IPS-11a (cell line): Measurements from ENCODE around the gene CREB5.

ENCODE experiments used
- H3K4me3 ChIP-seq: one replicate; pipeline ENCODE4 v1.5.1; 2013; ENCODE audit warnings: low read depth, low read length, control low read depth

The CREB5 gene

DNA sequence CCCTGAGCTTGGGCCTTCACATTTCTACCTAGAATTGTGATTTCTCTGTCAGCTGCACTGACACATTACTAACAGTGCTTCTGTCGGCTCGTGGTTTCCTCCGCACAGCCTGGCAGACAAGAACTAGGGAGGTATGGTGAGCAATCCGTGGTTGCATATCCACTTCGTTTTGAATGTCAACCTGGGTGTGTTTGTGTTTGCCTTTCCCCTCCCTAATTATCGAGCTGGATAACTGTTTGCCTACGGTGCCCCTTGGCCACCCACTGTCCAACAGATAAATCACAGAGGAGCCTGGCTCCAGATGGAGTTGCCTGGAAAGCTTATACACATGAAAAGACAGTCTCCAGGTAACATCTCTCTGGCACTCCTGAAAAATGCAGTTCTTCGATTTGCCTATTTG, 317.0 kb downstream of the CREB5 start:
- no peak overlapping the region for H3K4me3 ChIP-seq

DNA sequence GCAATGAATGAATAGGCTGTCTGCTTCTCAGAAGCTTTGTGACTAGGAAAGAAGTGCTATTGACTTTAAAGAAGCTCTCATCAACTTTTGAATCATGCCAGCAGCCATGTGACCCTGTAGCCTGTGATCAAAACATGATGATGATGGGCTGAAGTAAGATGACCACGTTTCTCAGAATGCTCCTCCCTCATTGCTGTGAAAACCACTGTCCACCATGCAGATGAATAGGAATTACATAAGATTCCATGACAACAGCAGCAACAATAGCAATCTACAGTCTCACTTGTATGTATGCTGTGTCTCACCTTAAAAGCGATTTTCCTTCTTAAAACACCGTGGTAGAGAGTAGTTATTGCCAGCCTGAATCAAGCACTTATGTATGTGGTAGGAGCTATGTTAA, 317.4 kb downstream of the CREB5 start:
- H3K4me3 ChIP-seq: no peak overlapping the region

DNA sequence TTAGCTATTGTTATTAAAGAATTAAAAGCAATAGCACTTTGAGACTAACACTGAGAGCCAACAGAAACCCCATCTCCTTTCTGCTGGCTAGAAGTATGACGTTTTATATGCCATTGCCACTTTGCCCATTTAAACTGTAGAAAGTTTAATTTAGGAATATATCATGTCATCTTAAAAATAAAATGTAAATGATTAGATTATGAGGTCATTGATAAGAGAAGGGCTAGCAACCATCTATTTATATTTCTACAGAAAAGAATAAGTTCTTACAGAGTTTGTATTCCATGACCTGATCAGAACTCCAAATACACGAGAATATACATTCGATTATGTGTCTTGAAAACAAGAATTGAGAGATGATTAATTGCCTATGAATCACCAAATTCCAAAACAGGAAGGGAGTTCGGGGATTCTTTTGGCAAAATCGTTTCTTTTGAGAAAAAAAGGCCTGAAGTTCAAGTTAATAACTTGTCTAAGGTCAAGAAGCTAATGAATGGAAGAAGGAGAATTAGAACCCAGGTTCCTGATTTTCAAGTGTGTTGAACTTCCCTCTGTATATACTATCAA, 318.9 kb downstream of the CREB5 start:
- no peak overlapping the region for H3K4me3 ChIP-seq

DNA sequence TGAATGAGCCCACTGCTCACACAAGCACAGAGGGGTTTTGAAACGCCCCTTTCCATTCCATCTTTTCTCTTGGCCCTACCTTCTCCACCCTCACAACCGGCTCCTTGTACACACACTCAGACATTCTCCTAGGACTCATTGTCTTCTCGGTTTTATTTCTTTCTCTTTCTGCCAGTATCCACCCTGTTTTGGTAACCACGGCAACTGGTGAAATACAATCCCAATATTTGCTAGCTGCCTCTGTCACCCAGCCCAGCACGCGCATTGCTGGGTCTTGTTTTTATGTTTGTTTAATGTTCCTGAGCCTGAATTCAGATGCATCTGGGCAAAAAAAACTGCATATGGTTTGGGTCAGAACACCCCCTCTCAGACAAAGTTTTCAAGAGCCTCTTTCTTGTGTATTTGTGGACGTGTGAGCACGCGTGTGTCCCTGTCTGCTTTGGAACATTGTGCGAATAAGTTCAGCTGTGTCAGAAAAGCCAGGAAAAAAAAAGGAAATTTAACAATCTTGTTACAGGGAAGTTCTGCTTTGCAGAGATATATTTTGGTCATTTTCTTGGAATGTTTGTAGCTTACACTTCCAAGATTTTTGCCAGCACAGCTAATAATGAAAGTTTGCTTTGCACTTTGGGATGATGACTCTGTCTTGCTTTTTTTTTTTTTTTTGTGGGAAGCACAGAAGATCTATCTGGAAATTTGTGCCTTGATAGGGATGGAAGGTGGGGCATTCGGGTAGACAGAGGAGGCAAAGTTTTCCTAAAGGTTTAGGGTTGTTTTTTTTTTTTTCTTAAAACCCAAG, 320.0 kb downstream of the CREB5 start:
- H3K4me3 ChIP-seq: no peak overlapping the region

DNA sequence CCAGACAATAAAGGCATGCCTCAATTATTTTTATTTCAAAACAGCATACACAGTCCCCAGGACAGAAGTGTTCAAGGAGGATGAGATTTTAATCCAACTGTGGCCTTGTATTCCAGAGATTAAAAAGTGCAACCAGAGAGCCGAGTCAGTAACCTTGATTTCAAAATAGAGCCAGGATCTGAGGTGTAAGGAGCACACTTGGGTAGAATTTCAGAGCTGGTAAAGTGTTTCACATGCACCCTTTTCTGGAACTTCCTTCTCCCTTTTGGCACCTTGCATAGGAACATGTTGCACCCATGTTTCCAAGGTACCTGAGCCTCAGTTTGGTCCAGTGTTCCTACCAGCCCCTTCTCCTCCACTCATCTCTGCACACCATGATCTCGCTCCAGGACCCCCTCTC, 320.7 kb downstream of the CREB5 start:
- no peak overlapping the region for H3K4me3 ChIP-seq

DNA sequence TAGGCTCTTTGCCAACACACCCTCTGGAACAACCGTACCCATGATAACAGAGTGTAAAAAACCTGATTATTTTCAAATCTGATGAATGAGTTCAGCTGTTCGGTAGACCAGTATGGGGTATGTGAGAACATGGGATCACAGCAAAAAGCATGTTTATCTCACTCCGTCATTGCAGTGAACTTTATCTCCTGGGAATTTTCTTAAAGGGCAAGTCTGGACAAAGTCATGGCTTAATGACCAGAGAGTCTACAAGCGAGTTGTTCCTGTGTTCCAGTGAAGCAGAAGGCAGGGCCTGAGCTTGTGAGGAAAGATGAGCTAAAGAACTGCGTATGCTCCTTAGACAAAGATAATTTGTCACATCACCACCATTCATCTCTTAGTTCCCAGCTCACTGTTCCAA, 326.1 kb downstream of the CREB5 start:
- no peak overlapping the region for H3K4me3 ChIP-seq

DNA sequence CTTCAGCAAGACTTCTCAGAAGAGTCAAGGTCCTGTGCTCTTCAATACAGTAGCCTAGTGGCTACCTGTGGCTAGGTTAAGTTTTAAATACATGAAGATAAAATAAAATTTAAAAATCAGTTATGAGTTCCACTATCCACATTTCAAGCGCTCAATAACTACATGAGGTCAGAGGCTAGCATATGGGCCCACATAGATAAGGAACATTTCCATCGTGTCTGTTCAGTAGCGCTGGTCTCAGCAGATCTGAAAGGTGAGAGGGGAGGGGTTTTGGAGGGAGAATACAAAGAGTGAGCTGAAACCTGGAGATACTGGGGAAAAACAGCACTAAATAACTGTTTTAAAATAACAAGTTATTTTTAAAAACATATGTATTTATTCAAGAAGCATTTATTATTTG, 326.8 kb downstream of the CREB5 start:
- no peak overlapping the region for H3K4me3 ChIP-seq

DNA sequence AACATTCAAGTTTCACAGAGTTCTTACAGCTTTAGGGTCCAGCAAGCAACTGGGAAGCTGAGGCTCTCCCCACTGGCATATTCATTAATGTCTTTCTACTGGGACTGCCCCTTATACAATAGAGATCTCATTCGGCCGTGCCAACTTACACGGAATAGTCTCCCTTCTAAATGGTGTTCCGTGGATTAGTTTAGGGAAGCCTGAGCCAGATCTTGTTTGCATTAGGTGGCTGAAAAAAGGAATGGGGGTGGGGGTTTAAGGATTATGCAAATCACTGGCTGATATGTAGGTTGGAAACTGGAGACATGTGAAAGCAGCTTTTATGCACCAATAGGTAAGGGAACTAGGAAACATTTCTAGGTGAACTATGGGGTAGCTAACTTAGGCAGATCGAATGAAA, 327.5 kb downstream of the CREB5 start:
- H3K4me3 ChIP-seq: no peak overlapping the region

DNA sequence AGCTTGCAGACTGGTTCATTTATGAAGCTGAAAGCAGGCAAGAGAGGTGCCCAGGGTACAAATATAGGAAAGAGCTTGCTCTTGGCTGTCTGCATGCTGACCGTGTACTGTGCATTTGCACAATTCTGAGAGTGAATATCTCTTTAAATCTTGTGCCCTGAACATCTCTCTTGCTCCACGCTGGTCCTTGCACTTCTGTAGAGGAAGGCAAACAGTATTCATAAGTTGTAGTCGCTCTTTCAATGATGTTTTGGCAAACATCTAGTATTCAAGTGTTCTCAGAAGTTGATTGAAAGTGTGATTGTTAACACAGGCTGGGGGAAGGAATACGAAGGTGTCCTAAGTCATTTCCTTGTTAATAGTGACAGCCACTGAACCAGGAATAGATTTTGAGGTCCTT, 332.6 kb downstream of the CREB5 start:
- H3K4me3 ChIP-seq: no peak overlapping the region

DNA sequence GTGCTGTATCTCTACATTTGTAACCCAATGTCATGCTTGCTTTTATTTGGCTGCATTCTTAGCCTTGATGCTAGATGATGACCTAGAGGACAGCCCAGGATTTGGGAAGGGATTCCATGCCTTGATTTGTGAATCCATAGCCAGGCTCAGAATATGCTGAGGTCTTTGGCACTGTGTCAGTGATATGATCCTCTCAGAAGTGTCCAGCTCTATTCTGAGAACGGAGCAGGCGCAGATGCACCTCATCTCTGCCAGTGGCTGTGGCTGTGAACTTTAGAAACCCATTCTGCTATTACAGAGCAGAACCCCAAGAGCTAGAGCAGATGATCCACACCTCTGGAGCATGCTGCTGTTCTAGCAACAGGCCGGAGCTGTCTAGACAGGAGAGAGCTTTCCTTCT, 333.0 kb downstream of the CREB5 start:
- no peak overlapping the region for H3K4me3 ChIP-seq

DNA sequence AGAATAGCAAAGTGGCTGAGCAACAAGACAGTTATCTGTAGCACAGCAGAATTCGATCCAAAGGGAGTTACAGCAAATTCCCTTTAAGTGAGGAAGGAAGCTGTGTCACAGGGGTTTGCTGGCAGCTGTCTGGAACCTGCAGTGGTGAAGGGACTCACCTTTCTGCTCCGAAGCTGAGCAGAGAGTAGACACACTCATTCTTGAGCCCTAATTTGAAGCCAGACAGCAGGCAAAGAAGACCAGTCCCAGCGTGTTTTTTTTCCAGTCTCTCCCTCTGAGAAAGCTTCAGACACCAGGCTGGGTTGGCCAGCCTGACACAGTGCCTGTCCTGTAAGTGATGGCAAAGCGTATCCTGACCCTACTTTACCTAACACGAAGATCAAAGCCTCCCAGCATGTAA, 335.1 kb downstream of the CREB5 start:
- H3K4me3 ChIP-seq: no peak overlapping the region

DNA sequence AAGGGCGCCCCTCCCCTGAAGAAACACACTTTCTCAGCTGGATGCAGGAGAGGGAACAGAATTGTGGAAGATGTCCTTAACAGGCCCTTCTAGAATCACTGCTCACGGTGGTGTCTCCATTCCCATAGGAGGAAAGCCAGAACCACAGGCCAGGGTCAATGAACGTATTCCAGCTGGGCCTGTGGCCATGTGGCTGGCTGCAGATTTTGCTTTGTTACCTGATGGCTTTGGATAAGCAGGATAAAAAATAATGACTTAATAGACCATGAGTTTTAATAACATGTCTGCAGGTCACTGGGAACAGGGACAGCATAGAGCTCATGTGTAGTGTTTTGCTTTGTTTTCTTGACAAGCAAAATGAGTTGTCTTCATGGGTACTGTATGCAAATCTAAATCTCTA, 335.5 kb downstream of the CREB5 start:
- no peak overlapping the region for H3K4me3 ChIP-seq

DNA sequence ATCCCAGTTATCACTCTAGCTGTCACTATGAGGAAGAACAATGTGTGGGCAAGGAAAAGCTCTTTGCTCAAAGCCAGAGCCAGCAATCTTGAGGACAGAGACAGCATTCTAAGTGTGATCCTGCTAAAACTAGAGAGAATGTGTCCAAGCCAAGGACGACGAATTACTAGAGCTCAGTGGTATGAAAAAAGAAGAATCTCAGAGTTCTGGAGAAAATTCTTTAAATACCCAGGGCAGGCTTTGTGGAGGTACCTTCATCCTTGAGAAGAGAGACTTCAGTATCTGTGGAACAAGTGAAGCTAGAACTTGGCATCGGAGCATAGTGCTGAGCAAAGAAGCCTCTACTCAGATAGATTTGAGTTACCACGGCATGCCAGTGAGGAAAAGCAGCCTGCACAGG, 336.0 kb downstream of the CREB5 start:
- H3K4me3 ChIP-seq: no peak overlapping the region

DNA sequence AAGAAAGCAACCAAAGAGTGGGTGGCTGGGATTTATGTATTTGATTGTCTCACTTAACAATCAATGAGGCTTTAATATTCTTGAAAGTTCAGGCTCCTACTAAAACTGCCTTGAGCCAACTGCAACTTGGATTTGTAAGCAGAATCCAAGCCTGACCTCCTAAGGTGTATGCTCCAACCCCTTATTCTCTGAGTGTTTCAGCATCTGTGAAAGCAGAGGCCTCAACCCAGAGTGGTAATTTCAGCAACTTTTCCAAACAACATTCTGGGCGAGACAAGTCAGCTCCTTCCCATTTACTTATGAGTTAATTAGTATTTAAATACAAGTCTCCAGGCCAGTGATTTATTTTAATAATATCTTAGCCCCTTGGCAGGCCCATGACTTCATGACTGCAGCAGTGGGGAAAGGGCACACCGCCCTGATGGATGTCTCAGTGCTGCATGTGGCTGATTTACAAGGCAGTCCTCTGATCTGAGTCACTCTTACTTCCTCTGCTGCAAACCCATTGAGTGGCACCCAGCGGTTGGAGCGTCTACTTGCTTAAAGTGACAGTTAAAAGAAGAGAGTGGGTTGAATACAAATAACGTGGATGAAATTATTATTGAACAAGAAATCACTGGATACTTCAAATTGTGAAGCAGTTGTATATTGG, 336.7 kb downstream of the CREB5 start:
- no peak overlapping the region for H3K4me3 ChIP-seq

DNA sequence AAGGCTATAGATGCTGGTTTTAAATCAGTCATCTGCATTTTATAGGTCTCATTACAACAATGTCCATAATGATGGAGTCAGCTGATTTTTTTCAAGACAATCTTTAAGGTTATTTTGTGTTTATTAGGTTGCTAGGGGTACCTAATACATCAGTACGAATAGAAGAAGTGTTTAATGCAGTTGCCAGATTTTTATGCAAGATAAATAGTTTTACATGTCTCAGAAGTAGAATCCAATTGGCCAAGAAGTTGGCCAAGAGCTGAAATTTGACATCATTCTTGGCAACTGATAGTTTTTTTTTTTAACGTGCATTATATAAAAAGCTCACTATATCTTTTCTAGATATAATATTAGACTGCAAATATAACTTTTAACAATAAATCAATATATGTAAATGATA, 337.3 kb downstream of the CREB5 start:
- H3K4me3 ChIP-seq: no peak overlapping the region

DNA sequence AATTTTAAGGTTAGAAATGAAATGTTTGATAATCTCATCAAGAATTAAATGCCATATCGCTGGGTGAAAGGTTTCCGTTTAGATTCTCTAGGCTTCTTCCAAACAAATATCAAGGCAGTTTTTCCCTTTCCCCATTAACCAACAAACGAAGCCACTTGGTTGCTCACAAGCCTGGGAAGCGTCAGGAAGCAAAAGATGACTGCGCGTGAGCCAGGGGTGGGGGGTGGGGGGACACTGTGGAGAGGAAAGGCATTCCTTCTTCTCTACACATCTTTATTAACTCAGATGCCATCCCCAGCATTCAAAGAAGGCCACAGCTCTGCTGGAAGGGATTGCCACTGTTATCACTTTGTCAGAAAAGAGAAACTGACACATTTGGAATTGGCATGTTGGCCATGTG, 338.7 kb downstream of the CREB5 start:
- no peak overlapping the region for H3K4me3 ChIP-seq

DNA sequence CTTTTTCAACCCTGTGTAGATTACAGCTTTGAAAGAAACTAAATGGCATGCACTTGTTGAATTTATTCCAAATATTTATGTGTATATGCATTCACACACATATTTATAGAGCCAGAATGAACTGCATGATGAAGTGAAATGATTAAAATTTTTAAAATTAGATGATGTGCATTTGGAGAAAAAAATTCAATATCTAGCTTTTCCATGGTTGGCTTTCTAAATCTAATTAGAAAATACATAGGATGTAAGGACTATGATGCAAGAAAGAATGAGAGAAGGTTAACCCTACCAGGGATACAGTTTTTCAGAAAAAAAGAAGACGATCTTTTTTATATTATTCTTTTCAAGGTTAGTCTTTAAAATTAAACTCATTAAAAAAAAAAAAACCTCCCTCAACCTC, 341.3 kb downstream of the CREB5 start:
- H3K4me3 ChIP-seq: no peak overlapping the region

DNA sequence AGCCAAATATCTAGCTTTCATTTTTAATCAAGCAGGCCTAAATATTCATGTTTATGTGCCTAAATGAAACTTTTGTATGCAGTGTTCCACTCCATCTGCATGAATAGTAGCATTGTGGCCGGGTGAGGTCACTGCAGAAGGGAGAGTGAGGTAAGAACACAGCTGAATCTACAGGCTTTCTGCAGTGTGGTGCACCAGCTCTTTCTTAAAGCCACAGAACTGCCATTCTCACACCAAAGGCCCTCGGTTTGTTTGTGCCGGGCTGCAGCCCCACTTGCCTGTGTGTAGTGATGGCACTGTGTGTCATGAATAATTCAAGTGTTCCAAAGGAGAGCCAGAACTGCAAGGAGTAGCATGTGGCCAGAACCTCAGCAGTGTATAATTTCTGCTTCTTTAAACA, 341.7 kb downstream of the CREB5 start:
- H3K4me3 ChIP-seq: no peak overlapping the region

DNA sequence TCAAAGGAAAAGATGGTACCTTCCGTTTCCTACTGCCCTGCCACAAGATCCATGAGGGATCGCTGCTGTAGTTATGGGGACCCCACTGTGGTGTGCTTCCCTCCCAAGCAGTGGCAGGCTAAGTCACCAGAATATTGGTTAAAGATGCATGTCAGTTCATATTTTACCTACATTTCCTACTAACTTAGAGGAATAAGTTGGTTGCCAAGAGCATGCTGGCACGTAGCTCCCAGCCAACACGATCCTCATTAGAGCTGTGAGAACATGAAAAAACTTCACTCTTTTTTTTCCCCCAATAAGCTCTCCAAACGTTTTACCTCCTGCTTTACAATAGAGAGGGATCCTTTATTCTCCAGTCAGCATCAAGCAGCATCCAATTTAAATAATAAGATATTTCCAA, 342.1 kb downstream of the CREB5 start:
- no peak overlapping the region for H3K4me3 ChIP-seq

DNA sequence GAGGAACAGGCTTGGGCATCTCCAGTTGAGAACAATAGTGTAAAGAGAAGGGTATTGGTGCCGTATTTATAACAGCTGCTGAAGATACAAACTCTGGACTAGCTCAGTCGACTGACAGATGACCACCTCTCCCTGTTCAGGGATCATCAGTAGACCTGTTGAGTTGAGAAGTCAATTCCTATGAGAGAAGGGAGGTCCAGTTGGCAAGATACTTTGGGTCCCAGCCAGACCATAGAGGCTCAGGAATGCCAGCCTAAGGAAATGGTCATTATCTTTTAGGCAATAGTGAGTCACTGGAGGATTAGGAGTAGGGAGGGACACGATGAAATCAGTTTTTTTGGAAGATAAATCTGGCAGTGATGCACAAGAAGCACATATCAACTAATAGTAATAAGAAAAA, 342.9 kb downstream of the CREB5 start:
- no peak overlapping the region for H3K4me3 ChIP-seq

DNA sequence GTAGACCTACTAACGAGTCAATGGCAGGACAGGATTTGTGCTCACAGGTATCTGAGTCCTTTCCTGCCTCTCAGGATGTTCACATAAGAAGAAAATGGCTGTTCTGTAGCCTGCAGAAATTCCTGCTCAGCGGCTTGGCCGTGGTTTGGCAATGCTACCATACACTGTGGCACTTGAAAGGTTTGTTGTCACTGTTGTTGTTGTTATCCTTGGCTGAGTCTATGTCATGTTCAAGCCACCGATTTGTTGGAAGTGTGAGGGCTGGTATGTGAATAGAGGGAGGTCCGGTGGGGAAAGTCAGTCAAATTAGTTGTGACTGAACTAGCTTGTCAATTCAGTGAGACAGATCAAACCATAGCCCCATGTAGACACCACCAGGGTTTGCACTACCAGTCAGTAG, 345.9 kb downstream of the CREB5 start:
- no peak overlapping the region for H3K4me3 ChIP-seq

DNA sequence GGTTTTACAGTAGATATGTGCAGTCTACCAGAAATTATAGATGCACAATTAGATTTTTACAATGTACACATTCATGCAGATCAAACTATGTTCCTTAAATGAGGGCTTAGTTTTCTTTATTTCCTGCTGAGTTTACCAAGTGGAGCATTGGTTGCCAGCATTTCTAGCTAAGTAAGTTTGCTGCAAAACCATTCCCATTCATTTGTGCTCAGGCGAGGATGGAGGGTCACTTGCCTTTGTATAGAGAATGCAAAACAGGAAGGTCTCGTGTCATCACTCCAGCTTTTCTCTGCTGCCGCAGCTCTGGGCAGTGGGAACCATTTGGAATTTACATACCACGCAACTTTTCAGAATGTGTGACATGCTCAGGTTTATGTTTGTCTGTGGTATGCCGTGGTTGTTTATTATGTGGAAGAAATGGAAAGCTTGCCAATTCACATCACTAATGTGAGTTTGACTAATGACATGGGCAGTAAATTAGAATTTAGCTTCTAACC, 347.2 kb downstream of the CREB5 start:
- no peak overlapping the region for H3K4me3 ChIP-seq
